IPS DF 19.7 (cell line): ENCODE results near the gene ERGIC3.

Experiments
- DNase-seq: peaks from one replicate; pipeline ENCODE4 v3.0.0-alpha.2; 2013; ENCODE audit warnings: low read depth, low spot score

Gene ERGIC3

DNA sequence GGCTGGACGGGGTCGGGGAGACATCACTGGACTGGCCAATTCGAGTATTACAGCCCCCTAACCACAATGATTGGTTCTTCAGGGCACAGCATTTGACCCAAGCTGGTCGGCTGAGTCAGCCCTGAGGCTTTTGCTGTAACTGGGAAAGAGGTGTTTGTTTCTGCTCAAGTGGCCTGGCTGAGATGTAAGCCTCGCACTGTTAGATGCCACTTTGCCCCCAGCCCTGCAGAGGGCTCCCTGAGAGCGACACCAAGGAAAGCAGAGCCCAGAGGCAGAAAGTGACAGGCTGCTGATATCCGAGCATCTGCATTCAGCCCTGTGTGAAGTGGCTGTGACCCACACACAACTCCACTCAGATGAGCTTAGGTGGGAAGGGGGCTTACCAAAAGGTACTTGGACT is 19.4 kb downstream of the ERGIC3 start:
- no peak for DNase-seq

DNA sequence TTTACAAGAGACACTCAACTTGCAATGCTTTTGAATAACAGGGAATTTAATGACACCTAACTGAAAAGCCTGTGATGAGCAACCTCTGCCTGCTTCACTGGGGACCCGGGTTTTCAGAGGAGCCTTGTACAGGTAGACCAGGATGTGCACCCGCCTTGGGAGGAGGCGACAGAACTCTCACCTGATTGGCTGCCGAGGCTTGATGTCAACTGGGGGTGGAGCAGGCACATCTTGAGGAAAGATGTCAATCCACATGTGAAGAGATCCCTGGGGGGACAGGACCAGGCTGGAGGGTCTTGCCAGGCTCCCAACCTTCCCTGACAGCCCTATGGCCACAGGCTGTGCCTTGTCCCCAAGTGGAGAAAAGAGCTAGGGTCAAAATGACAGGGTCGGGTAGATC is 19.8 kb downstream of the ERGIC3 start:
- no peak for DNase-seq

DNA sequence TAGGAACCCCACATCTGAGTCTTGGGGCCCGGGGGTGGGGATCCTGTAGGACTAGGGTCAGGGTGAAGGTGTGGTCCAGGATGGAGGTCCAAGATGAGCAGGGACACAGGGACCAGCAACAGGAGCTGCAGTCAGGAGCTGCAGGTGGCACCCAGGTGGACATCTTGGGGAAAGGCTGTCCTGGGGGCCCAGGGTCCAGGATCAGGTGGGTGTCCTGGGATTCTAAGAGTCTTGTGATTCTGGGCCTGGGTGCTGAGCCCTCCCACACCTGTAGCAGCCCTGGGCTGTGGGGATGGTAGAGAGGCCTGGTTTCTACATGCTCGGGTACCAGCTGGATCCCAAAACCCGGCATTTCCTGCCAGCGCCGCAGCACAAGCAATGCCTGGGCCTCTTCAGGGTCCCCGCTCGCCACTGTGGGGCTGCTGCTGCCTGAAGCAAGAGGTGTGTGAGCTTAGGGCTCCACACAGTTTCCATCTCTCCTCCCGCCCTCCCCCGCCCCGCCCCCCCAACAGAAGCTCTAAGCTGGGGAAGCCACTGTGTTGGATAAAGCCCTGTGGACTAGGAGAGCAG is 20.7 kb downstream of the ERGIC3 start:
- no peak for DNase-seq

DNA sequence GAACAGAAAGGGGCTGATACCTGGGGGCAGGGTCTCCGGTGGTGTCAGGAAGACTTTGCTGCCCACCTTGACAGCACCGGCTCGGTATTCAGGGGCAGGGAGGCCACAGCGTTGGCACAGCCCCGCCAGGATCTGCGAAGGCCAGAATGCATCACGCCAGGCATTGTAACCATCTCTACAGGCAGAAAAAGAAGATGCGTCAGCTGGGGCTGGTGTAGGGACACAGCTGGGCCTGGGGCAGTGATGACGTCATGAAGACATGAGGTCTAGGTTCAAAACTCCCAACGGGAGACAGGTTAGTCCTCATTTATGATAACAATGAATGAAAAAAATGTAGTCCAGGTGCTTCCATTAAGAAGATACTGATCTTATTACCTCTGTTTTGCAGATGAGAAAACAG is 22.0 kb downstream of the ERGIC3 start:
- no peak for DNase-seq

DNA sequence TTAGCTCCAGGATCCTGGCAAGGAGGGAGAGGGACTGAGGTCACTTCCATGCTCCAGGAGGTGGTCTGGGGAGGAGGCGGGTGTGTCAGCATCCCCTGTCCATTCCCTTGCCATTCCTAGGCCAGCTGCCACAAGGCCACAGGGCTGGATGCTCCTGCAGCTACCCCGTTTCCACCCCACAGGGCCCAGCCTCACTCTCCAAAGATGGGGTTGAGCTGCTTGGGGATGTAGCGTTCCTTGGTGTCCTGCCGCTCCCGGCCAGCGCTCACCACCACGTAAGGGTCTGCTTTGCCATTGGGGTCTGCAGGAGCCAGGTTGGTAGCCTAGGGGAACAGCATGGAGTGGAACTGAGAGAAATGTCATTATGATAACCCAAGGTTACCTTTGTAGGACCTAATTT is 23.0 kb downstream of the ERGIC3 start:
- no peak for DNase-seq

DNA sequence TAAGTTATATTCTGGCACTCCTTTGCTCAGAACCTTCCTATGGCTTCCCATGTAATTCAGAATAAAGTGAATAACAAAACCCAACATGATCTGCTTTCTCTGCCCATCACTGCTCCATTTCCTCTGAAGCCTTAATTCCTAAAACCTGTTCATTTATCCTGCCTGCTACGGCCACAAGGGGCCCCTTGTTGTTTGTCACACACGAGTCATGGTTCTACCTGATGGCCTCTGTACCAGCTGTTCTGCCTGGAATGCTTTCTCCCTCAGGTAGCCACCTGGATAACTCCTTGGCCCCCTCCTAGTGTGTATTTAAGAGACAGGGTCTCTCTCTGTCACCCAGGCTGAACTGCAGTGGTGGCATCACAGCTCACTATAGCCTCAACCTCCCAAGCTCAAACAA is 26.8 kb downstream of the ERGIC3 start:
- DNase-seq = peak; percentile 28

DNA sequence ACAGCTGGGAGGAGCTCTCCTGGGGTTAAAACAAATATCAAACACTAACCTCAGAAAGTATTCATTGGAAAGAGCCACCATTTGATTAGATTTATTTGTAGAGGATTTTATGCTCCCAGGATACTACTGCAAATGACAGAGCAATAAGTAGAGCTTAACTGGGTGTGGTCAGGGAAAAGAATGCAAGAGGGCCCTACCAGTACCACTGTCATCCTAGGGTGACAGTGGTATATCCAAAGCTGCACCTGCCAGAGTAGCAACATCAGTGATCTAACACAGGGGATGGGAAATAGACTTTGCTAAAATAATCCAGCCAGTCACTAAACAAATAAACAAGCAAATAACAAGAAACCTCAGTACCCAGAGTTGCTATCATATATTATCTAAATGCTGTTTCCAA is 29.7 kb downstream of the ERGIC3 start:
- no peak for DNase-seq

DNA sequence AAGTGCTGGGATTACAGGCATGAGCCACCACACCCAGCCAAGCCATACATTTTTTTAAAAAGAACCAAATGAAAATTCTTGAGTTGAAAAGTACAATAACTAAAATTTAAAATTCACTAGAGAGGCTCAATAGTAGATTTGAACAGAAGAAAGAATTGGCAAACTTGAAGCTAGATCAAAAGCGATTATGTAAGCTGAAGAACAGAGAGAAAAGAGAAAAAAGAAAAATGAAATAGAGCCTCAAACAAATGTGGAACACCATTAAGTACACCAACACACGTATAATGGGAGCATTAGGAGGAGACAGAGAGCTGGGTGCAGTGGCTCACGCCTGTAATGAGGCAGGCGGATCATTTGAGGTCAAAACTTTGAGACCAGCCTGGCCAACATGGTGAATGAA is 31.0 kb downstream of the ERGIC3 start:
- no peak for DNase-seq

DNA sequence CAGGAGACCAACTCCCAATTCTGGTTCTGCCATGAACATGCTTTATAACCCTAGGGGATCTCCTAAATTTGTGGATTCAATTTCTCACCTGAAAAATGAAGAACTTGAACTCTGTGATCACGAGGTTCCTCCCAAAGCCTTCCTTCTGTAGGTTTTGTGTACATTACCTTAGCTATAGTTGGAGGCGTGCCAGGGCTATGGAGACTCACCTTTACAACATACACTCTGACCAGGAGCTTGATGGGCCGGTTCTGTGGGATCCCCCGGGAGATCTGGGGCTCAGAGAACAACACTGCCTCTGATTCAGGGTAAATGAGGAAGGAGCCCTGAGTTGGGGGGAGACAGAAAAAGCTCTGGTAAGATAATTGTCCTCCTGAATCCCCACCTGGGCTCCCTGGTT is 34.1 kb downstream of the ERGIC3 start:
- no peak for DNase-seq

DNA sequence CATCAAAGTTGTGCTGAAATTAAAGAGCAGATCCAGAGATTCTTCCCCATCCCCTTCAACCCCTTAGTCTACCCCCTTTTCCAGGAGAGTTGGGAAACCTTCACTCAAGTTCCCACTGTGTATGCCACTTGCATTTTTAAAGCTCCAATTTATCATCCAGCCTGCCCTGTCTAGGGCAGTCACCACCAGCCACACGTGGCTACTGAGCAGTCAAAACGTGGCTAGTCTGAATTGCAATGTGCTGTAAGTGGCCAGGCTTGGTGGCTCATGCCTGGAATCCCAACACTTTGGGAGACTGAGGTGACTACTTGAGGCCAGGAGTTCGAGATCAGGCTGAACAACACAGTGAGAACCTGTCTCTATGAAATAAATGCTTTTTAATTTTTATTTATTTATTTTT is 34.9 kb downstream of the ERGIC3 start:
- no peak for DNase-seq

DNA sequence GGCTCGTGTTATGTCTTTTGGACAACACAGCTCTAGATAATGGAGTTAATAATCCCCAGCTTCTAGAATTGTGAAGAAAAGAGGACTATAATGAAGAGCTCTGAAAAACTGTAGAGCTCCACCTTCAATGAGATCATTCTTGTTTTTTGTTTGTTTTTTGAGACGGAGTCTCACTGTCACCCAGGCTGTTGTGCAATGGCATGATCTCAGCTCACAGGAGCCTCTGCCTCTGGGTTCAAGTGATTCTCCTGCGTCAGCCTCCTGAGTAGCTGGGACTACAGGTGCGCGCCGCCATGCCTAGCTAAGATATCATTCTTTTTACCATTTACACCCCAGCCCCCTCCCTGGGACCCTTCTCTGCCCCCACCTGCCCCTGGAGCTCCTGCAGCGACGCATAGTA is 36.6 kb downstream of the ERGIC3 start:
- DNase-seq = no peak

DNA sequence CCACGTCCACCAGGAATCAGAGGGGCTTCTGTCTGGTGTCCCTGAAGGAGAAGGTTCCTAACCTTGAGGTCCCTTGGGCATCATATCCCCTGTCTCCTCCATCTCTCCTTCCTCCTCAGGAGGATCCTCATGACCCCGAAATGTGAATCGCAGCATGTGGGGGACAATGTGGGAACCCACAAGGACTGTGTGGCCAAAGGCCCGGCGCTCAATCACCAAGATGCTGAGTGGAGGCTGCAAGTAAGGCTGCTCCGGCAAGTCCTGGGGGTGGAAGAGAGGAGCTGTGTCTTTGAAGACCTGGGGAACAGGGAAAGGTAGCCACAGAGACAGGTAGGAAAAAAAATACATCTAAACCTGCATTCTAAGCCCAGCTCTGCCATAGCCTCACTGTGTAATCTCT is 37.3 kb downstream of the ERGIC3 start:
- DNase-seq = no peak

DNA sequence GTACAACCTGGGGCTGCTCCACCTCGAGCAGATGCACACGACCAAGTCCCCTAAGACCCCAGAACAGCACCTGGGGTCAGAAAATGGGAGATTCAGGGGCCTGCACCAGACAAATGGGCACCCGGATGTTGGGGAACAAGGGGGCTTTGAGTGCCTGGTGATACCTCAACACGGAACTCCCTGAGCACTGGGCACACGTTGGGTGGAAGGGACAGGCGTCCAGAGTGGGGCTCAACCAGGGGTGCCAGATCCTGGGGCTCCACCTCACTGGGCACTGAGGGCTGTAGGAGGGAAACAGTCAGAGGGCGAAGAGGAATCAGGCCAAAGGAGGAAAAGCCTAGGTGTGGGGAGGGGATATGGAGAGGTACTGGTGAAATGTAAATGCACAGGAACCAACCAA is 40.3 kb downstream of the ERGIC3 start:
- no peak for DNase-seq

DNA sequence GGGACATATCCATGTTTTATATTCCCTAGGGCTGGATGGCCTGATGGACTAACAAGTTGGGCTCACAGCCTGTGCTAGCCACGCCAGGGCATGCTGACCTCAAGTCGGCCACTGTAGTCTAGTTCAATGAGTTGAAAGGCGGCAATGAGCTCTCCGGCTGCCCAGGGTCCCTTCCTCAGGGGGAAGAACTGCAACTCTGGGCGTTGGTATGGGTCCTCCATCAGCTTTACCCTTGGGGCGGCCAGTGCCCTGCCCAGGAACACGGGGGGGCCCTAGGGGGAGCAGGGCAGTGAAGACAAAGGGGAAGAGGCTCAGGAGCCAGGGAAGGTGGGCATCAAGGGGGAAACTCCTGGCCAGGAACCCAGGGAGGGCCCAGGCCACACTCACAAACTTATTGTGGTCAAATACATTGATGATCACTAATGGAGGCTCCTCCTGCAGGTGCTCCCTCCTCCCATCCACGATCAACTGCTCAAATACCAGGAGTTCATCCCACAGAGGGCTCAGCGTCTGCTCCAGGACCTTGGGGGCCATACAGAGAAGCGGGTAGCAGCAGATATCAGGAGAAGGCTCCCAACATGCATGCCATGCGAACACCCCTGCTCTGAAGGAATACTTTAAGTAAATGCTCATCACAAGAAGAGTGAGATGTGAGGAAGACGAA is 41.0 kb downstream of the ERGIC3 start:
- no peak for DNase-seq

DNA sequence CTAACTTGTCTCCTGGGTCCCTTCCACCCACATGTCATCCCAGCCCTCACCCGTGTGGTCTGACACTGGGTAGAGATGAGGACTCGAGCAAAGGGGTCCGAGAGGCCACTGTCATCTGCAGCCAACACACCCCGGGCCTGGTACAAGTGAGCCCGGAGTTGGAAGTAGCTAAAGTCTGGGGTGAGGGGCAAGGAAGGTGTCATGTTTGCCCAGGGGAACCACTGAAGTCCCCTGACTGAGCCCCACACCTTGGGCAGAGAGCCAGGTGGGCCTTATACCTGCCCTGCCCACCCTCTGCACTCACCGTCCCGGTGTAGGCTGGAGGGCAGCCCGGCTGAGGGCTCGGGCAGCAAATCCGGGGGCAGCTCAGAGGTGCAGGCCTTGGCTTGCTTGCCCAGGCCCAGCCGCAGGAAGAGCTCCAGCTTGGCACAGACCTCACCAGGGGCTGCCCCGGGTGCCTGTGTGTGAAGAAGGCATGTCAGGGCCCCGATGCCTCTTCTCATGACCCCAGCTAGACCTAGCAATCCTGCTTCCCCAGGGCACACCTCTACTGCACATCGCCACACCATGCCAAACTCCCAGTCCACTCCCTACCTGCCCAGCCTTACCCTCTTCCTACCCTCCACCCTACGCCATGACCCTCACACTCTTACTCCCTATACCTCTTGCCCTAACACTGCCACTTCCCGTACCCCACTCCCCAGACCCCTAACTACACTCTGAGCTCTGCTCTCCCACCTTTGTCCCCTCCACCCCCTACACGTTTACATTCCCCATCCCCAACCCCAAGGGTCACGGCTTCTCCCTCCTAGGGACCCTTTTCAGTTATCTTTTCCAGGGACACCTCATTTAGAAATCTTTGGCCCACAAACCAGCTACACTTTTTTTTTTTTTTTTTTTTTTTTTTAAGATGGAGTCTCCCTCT is 42.0 kb downstream of the ERGIC3 start:
- no peak for DNase-seq

DNA sequence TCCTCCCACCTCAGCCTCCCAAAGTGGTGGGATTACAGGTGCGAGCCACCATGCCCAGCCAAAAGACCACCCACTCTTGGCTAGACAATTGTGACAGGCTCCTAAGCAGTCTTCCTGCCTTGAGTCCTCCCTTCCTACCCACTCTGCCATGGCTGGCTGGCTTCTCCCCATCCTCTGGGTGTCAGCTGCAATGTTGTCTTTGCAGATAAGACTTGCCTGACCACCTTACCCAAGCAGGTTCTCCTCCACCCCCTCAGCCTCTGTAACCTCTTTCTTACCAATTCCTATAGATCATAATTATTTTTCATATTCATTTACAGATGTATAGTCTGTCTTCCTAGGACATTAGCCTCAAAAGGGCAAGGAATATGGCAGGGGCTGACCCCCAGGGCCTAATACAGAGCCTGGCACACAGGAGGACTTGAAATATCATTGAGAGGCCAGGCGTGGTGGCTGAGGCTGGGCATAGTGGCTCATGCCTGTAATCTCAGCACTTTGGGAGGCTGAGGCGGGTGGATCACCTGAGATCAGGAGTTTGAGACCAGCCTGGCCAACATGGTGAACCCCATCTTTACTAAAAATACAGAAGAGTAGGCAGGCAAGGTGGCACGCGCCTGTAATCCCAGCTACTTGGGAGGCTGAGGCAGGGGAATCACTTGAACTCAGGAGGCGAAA is 45.0 kb downstream of the ERGIC3 start:
- no peak for DNase-seq

DNA sequence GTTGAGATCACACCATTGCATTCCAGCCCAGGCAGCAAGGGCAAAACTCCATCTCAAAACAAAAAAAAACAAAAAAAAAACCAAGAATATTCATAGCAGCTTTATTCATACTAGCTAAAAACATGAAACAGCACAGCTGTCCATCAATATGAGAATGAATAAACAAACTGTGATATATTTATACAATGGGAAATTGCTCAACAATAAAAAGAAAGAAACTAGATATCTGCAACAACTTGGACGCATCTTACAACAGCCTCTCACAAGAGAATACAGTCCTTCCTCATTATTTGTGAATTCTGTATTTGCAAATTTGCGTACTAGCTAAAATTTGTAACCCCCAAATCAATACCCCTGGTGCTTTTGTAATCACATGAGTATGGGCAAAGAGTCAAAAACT is 45.6 kb downstream of the ERGIC3 start:
- no peak for DNase-seq

DNA sequence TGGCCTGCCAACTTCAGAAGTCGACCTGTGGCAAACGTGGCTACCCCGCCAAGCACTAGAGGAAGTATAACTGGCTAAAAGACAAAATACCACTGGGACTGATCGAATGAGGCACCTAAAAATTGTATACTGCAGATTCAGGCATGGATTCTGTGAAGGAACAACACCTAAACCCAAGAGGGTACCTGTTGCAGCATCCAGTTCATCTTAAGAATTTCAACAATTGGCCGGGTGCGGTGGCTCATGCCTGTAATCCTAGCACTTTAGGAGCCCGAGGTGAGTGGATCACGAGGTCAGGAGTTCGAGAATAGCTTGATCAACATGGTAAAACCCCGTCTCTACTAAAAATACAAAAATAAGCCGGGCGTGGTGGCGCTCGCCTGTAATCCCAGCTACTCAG is 46.5 kb downstream of the ERGIC3 start:
- DNase-seq = no peak

DNA sequence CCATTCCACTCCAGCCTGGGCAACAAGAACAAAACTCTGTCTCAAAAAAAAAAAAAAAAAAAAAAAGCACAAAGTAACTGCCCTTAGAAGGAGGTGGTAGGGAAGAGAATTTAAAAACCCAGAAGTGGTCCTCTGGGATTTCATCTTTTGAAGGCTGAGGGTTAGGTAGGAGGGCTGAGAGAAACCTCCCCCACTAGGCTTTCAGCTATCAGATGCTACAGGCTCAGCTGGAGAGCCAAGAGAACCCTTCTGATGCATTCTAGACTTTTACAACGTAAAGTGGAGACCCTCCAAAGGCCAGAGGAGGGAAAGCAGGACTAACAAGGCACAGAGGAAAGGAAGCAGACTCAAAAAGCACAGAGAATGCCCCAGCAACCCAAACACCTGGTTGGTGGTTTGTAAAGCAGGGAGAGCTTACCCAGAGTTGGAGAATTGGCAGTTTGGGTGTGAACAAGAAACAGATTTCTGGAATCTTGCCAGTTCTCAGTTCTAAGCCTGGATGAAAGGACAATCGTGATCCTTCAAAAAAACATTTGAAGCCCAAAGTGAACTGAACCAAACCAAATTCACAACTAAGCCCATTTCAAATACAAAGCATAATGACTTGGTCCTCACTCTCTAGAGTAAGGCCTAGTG is 50.6 kb downstream of the ERGIC3 start:
- DNase-seq = no peak

DNA sequence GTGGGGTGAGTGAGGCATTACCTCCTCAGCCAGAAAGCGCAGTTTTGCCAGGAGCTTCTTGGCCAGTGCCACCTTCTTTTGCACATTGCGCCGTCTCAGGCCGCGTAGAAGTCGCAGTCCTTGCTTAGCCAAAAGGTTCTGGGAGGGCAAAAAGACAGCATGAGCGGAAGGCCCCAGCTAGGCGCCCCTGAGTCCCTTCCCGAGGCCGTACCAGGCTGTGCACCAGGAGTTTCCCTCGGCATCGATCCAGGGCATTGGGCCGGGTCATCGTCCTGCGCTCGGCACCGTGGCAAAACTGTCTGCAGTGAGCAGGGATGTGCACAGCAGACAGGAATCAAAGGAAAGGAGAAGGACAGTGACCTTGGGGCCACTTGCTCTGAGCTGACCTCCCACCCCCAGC is 53.6 kb downstream of the ERGIC3 start:
- DNase-seq = no peak

DNA sequence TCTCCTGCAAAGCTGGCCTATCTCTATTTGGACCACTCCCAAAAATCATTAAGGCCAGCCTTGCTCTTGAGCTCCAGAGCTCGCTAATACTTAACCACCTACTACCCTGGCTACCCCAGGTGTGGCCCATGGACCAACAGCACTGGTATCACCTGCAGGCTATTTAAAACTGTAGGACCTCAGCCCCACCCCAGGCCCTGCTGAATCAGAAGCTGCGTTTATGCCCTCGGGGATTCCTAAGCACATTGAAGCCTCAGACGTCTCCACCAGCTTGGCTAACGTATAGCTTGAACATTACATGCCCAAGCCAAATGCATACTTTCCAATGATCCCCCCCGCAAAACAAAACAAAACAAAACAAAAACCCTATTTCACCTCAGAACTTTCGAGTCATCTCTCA is 54.0 kb downstream of the ERGIC3 start:
- no peak for DNase-seq

DNA sequence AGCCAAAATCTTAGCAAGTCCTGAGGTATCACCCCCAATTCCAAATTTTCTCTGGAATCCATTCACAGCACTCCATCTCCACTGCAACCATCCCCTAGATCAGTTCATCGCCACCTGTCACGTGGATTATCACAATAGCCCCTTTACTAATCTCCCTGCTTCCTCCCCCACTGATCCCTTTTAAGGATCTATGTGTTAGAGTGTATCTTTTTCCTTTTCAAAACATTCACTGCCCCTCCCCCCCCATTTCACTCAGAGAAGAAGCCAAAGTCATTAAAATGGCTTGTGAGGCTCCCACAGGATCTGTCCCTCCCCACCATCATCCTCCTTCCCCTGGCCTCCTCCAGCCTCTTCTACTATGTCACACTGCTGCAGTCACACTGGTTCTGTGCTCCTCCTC is 55.3 kb downstream of the ERGIC3 start:
- DNase-seq = no peak
